Neuron (in vitro differentiated cells): Measurements from ENCODE around the gene ZYX.
A peak's percentile ranks its signal among the peaks of the same experiment; 100 is the strongest.

ENCODE experiments used
- H2AFZ ChIP-seq: one replicate; pipeline ENCODE4 v1.6.1; 2013; ENCODE audit warnings: low read depth, mild to moderate bottlenecking, inconsistent platforms, low read length, moderate library complexity
- H3K27me3 ChIP-seq: one replicate; pipeline ENCODE4 v1.6.1; 2013; ENCODE audit warnings: low read length; ENCODE audit not compliant: insufficient read depth
- H3K36me3 ChIP-seq: one replicate; pipeline ENCODE4 v1.6.1; 2013; ENCODE audit warnings: low read length; ENCODE audit not compliant: insufficient read depth
- H3K4me1 ChIP-seq: one replicate; pipeline ENCODE4 v1.6.1; 2013; ENCODE audit warnings: low read length; ENCODE audit not compliant: insufficient read depth
- H3K4me3 ChIP-seq: 2 replicates; pipeline ENCODE4 v1.5.1; 2013; ENCODE audit warnings: mild to moderate bottlenecking, low read length, moderate library complexity
- H3K9me3 ChIP-seq: one replicate; pipeline ENCODE4 v1.6.1; 2013; ENCODE audit warnings: low read length

The ZYX gene

GRCh38 chr7:143355450-143356385, 25.4 kb upstream of the ZYX start:
- Histone ChIP-seq H3K9me3 (peaks cover 3% of the 10 kb centered on the region), H3K27me3 (peaks cover 17% of the 10 kb centered on the region), H3K4me3 (no peak overlapping the region), H3K36me3 (no peaks in the 10 kb centered on the region), H2AFZ (no peak overlapping the region), H3K4me1 (peaks cover 17% of the 10 kb centered on the region)

GRCh38 chr7:143356414-143357050, 24.6 kb upstream of the ZYX start:
- H3K4me1 ChIP-seq = peaks cover 17% of the 10 kb centered on the region
- no peak overlapping the region for H2AFZ ChIP-seq
- H3K4me3 ChIP-seq = no peak overlapping the region
- H3K9me3 ChIP-seq = peaks cover 3% of the 10 kb centered on the region
- H3K27me3 ChIP-seq = peaks cover 21% of the 10 kb centered on the region
- H3K36me3 ChIP-seq = no peaks in the 10 kb centered on the region

GRCh38 chr7:143358626-143359025, 22.5 kb upstream of the ZYX start:
- Histone ChIP-seq H3K4me3 (no peak overlapping the region), H3K4me1 (no peaks in the 10 kb centered on the region), H3K27me3 (peaks cover 32% of the 10 kb centered on the region), H2AFZ (no peak overlapping the region), H3K36me3 (no peaks in the 10 kb centered on the region), H3K9me3 (peaks cover 3% of the 10 kb centered on the region)

GRCh38 chr7:143359771-143360353, 21.3 kb upstream of the ZYX start:
- Histone ChIP-seq H3K4me3 (no peak overlapping the region), H2AFZ (no peak overlapping the region), H3K4me1 (no peaks in the 10 kb centered on the region), H3K27me3 (peaks cover 40% of the 10 kb centered on the region), H3K36me3 (no peaks in the 10 kb centered on the region), H3K9me3 (peaks cover 3% of the 10 kb centered on the region)

GRCh38 chr7:143360788-143361551, 20.2 kb upstream of the ZYX start:
- Histone ChIP-seq H3K4me1 (no peaks in the 10 kb centered on the region), H3K27me3 (peaks cover 43% of the 10 kb centered on the region), H2AFZ (no peak overlapping the region), H3K9me3 (peaks cover 3% of the 10 kb centered on the region), H3K36me3 (no peaks in the 10 kb centered on the region), H3K4me3 (peak overlapping the region; percentile 31)

GRCh38 chr7:143361552-143362130, 19.5 kb upstream of the ZYX start:
- Histone ChIP-seq H2AFZ (peak overlapping the region; percentile 83), H3K36me3 (no peaks in the 10 kb centered on the region), H3K9me3 (peaks cover 3% of the 10 kb centered on the region), H3K4me3 (peak overlapping the region; percentile 63), H3K27me3 (peaks cover 40% of the 10 kb centered on the region), H3K4me1 (no peaks in the 10 kb centered on the region)

- peaks cover 3% of the 10 kb centered on the region for H3K9me3 ChIP-seq
- H3K36me3 ChIP-seq = no peaks in the 10 kb centered on the region
- H3K4me3 ChIP-seq = peak within 1 kb of the TSS; percentile 63
- peaks cover 44% of the 10 kb centered on the region for H3K27me3 ChIP-seq
- H3K4me1 ChIP-seq = no peaks in the 10 kb centered on the region
- H2AFZ ChIP-seq = peak within 1 kb of the TSS; percentile 83
These were observed 18.8 kb upstream of the ZYX start, which contains the start of gene FAM131B for GRCh38 chr7:143362131-143363015. Gene FAM131B (minus strand): TSS chr7:143362713. CDS start chr7:143362603, 110 bp downstream.

- Histone ChIP-seq H2AFZ (peak overlapping the region; percentile 47), H3K4me3 (peak overlapping the region; percentile 37), H3K27me3 (peaks cover 50% of the 10 kb centered on the region)
These were observed 17.9 kb upstream of the ZYX start for GRCh38 chr7:143363016-143363937.

GRCh38 chr7:143367972-143368371, 13.2 kb upstream of the ZYX start:
- H3K4me1 ChIP-seq = peaks cover 5% of the 10 kb centered on the region
- no peak overlapping the region for H3K4me3 ChIP-seq
- peaks cover 30% of the 10 kb centered on the region for H3K27me3 ChIP-seq
- H3K9me3 ChIP-seq = no peaks in the 10 kb centered on the region
- H3K36me3 ChIP-seq = no peaks in the 10 kb centered on the region
- H2AFZ ChIP-seq = no peak overlapping the region

More at GRCh38 chr7:143363016-143363937, 17.9 kb upstream of the ZYX start:
- H3K36me3 ChIP-seq = no peaks in the 10 kb centered on the region
- peaks cover 3% of the 10 kb centered on the region for H3K9me3 ChIP-seq
- H3K4me1 ChIP-seq = no peaks in the 10 kb centered on the region

GRCh38 chr7:143368387-143368786, 12.8 kb upstream of the ZYX start:
- H2AFZ ChIP-seq = no peak overlapping the region
- H3K4me1 ChIP-seq = peaks cover 5% of the 10 kb centered on the region
- H3K9me3 ChIP-seq = no peaks in the 10 kb centered on the region
- H3K4me3 ChIP-seq = no peak overlapping the region
- H3K36me3 ChIP-seq = no peaks in the 10 kb centered on the region
- H3K27me3 ChIP-seq = peaks cover 26% of the 10 kb centered on the region
